GM19025 (cell line): ENCODE data around the gene RER1.

Experiments
- ATAC-seq: cut with Tn5 transposase; IDR thresholded peaks from one replicate; pipeline ENCODE4 v1.9.1; 2021; ENCODE audit warnings: mild to moderate bottlenecking, low read depth, moderate library complexity; ENCODE audit not compliant: unreplicated experiment

RER1 gene, protein sequence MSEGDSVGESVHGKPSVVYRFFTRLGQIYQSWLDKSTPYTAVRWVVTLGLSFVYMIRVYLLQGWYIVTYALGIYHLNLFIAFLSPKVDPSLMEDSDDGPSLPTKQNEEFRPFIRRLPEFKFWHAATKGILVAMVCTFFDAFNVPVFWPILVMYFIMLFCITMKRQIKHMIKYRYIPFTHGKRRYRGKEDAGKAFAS

DNA sequence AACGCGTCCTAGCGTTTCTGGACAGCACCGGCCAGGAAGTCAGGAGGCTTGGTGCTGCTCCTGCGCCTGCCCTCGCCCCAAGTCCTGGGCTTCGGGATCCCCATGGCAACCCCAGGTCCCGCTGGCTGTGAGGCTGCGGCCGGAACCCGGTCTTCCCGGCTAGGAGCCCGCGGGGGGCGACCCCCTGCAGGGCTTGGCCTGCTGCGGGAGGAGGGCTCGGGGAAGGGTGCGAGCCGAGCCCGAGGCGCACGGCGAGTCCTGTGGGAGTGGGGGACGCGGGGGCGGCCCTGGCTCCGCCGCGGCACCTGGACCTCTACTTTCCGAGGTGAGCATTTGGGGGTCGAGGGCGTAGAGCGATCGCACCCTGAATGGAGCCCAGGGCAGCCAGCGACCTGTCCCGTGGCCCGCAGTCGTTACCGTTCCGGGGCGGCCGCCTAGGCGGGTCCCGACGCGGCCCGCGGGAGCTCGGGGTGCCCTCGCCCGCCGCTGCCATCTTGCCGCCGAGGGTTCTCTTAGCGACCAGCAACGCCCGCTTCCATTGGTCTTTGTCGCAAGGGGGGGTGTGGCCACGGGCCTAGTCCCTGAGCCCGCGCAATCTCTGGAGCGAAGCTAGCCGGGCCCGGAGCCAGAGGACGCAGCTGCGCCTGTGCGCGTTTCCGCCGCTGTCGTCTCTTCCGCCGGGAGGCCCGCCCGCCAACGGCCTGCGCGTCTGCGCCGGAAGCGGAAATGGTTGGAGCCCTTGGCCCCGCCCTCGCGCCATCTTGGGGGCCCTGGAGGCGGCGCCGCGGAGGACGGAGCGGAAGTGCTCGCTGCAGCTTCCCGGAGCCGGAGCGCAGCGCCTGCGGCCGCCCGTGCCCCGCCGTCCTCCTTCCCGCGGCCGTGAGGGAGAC, at the start of gene RER1, which contains the start of gene MORN1:
TSS of gene RER1 (plus strand) at position 801 of the 890 bp plus-strand sequence. CDS start 3,950 bp downstream, outside the sequence.
TSS of gene MORN1 (minus strand) at position 514 of the 890 bp plus-strand sequence. CDS start at position 493, 21 bp downstream.
- peak; percentile 83 for ATAC-seq

DNA sequence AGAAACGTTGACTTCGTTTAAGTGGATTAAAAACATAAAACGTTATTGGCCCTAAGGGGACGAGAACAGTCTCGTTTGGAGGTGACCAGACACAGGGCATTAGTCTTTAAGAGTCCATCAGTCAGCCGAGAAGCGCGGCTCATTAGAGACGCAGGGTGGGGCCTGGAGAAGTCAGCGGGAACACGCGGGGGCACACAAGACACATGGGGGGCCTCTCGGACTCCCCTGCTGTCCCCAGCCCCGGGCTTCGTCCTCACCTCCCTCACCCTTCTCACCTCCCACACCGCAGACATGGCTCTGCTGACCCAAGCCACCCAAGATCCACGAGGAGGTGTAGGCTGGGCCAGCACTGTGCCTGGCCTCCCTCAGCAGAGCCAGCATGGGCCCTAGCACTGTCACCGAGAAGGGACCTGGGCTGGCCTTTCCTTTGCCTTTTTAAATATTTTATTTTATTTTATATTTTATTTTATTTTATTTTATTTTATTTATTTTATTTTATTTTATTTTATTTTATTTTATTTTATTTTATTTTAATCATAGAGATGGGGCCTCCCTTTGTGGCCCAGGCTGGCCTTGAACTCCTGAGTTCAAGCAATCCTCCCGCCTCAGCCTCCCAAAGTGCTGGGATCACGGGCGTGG, 49.1 kb upstream of the RER1 start:
- no peak for ATAC-seq

DNA sequence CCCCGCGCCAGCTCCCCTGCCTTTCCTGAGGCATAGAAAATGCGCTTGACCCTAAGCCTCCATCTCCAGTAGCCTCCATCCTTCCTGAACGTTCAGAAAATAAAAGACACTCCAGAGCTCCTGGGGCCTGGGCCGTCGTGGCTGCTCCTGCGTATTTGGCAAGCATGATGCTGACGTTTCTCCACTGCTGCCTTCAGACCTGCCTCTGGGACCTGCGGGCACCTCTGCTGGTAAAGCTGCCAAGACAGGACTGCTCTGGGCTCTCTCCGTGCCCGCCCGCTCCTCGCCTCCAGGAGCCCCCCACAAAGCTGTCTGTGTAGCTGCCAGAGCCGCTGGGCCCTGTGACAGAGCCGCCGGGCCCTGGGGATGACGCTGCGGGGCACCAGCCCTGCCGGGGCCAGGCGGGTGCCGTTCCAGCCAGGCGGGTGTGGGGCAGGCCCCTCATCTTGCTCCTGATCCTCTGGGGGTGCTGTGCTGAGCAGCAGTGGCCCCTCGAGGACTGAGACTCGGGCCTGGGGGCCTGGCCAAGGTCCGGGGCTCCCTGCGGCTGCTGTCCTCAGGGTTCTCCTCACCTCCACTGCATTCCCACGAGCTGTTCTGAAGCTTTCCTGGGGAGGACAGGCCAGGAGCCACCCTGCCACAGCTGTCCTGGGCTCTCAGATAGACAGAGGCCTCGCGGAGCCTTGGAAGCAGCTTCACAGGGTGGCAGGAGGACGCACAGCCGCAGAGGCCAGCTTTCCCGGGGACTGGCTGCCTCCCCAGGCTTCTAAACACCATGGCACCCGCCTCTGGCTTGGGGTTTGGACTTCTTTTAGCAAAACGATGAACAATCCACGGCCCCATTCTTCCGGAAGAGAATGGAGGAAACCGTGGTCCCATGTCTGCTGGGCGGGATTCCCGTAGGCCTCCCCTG, 48.4 kb upstream of the RER1 start:
- ATAC-seq = no peak

DNA sequence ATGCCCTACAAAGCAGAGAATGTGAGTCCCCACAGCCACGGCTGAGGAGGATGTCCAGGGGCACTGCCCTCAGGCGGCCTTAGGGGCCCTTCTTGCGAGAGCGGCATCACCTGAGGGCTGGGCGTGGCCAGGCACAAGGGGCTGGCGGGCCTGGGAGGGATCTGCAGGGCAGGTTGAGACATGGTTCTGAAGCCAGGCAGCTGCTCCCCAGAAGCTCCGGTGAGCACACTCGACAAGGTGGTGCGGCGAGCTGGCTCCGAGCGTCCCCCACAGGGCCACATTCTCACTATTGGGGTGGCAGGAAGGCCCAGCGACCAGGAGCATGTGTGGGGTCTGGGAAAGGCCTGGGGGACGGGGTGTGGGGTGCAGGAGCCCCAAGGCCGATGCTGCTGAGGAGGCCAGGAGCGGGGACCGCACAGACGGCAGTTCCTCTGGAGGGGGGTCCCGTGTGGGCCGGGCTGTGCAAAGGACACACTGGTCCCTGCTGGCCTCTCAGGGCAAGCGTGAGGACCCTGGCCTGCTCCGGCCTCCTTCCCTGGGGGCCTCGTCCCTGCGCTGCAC, 47.4 kb upstream of the RER1 start:
- no peak for ATAC-seq

DNA sequence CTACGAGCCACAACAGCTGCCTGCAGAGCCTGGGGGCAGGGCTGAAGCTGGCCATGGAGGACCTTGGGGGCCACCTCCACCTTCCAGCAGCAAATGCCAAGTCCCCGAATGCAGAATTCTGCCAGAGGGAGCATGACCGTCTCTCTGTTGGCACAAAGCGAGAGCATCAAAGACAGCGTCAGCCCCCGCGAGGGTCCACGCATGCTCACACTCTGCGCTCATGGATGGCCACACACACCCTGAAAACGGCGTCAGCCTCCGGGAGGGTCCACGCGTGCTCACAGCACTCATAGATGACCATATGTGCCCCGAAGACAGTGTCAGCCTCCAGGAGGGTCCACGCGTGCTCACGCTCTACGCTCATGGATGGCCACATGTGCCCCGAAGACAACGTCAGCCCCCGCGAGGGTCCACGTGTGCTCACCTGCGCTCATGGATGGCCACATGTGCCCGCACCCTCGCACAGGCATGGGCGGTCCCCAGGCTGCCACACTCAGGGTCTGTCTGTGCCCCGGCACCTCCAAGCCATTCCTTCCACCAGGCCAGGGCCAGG, 46.8 kb upstream of the RER1 start:
- ATAC-seq = no peak

DNA sequence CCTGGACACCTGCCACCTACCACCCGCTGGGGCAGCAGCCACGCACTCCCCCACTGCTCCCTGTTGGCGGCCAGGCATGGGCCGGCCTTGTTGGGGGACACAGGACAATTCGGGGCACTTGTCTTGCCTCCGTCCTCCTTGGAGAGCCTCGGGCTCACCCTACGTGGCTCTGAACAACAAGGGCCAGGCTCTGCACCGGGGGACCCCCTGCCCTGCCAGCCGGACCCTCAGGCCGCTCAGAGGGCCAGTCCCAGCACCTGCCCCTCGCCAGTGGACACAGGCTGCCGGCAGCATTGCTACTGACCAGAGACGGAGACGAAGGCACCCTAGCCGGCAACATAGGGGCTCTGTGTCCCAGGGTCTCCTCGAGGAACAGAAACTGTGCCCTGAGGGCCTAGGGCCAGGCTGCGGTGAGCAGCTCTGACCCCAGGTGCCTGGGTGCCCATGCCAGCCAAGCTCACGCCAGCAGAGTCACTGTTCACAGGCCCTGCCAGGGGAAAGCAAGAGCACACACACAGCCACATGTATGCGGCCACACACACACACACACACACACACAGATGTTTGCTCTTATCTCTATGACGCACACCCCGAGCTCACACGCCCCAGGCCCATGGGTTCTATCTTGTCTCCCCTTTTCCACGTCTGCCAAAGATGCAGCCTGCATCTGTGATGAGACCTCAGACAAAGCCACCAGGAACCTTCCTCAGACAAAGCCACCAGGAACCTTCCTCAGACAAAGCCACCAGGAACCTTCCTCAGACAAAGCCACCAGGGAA, 46.2 kb upstream of the RER1 start:
- no peak for ATAC-seq

DNA sequence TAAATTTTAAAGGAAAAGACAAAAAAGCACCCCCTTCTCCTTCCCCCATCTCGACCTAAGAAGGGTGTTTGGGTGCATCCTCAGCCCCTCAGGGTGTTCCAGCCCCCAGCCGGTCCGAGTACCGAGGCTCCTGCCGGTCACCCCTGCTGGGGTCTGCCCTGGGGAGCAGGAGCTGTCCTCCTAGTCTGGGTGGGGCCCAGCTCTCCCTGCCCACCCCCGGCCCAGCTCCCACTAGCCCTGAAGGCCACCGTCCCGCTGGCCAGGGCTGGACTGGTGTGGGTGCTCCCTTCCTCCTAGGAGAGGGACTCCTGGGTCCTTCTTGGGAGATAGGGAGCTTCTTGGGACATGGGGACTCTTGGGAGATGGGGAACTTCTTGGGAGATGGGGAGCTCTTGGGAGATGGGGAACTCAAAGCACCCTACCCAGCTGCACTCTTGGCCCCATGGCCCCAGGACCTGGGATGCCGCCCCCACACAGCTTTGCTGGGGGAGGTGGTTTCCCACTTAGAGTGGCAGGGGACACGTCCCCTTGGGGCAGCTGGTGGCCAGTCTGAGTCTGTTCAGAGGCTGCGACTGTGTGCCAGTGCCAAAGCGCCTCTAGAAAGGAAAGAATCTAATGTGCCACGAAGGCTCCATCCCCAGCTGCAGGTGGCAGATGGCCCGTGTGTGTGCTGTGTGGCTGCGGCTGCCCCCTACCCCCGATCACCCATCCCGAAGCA, 44.8 kb upstream of the RER1 start:
- ATAC-seq = no peak

DNA sequence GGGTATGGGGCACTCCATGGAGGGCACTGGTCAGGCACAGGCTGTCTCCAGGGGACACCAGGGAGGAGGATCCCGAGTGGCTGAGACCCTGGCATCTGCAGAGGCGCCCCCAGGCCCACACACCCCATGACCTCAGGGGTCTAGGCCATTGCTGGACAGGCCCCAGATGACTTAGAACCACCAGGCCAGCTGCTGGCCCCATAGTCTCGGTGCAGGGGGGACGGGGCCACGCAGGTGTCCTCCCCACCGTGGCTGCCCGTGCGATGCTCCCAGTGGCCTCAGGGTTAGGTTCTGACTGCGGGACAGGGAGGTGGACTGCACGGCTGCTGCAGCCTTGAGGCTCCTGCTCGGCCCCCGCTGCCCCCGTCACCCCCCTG, 44.2 kb upstream of the RER1 start:
- no peak for ATAC-seq

DNA sequence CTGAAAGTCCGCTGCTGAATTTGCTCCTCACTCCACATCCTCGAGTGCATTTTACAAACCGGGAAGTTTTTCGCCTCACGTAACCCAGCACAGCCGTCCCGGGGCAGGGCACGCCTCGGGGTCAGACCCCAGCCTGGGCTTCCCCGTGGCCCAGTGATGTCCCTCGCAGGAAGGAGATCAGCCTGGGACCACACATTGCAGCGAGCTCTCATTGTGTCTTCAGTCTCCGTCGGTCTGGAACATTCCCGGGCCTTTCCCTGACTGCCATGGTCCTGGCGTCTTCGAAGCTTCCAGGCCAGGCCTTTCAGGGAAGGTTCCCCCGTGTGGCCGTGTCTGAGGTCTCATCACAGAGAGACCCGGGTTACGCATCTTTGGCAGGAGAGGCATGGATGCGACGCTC, 43.7 kb upstream of the RER1 start:
- no peak for ATAC-seq

DNA sequence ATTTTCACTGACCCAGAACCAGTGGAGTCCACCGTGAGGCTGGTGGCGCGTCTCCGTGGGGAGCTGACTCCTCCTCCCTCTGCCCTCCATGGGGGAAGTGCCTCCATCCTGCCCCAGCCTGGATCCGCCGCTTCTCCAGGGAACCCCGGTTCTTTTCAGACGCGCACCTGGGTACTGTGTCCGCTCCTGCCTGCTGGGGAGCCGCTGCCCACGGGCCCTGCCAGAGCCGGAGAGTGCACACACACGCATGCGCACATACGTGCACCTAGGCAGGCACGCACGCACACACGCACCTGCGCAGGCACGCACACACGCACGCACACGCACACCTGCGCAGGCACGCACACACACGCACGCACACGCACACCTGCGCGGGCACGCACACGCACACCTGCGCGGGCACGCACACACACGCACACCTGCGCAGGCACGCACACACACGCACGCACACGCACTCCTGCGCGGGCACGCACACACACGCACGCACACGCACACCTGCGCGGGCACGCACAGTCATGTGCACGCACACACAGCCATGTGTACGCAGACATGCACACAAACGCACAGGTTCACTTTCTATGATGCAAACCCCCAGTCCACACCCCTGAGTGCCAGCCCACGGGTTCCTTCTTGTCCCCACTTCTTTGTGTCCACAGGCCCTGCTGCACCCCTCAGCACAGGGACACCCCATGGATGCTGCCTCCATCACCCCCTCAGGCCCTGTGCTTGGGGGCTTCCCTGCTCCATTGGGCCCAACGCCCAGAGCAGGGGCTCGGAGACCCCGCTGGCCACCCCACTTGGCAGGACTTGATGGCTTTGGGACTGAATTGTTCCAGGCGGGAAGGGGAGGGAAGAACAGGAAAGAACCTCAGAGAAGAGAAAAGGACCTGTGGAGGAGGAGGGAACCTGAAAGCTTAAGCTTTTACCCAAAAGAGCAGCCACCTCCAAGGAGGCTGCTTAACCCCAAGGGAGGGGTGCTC, 43.0 kb upstream of the RER1 start:
- ATAC-seq = no peak

DNA sequence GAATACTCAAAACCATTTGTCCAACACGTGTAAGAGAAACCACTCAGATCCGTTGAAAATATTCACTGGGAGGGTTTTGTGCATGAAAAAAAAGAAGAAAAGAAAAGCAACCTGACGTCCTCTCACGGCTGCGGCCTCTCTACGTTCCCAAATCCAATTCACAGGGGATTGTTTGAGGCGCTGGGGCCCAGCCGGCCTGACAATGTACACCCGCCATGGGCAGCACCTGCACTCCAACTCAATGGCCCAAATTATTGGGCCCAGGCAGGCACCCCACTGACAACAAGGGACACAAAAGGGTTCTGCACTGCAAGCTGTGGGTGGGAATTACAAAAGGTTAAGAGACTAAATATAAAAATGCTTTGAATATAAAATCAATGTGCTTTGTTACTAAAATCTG, 41.8 kb upstream of the RER1 start:
- no peak for ATAC-seq

DNA sequence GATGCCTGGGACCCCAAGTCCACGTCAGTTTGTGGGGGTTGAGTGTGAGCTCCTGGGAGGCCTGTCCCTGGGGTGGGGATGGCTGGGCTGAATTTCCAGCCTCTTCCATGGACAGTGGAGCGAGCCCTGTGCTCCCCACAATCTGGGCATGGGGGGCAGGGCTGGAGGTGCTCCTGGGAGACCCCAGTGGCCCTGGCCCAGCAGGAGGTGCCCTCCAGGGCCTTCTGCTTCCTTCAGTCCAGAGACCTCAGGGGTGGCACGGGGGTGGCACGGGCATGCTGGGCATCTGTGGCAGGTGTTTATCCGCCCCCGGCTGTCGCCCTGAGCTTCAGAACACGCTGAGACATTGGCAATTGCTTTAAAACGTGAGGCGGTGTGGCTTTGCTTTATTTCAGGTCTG, 41.1 kb upstream of the RER1 start:
- no peak for ATAC-seq

DNA sequence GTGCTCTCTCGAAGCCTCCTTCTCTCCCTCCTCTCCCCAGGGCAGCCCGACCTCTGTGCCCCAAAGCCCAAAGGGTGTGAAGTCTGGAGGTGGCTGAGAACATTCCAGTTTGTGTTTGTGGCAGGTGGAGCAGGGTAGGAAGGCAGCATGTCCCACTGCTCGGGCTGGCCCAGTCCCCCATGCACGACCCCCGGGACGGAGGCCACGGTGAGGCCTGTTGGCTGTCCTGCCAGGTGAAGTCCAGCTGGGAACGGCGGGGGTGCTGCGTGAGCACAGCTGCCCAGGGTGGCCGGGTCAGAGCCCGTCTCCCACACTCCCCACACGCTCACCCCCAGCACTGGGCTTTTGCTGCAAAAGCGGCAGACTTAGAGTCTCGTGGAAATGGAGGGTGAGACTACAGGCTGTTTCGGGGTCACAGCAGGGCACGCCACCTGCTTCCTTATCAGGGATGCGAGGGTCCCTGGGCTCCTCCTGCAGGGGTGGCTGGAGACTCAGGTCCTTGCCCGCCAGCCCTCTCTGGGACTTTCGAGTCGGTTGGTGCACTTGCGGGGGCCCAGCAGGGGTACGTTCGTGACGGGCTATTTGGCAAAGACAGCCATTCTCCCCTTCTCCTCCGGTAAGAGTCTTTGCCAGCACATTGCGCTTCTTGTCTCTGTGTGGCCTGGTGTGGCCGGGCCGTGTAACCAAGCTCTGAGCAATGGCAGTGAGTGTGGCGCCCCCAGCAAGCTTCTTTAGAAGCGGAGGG, 40.6 kb upstream of the RER1 start:
- no peak for ATAC-seq

DNA sequence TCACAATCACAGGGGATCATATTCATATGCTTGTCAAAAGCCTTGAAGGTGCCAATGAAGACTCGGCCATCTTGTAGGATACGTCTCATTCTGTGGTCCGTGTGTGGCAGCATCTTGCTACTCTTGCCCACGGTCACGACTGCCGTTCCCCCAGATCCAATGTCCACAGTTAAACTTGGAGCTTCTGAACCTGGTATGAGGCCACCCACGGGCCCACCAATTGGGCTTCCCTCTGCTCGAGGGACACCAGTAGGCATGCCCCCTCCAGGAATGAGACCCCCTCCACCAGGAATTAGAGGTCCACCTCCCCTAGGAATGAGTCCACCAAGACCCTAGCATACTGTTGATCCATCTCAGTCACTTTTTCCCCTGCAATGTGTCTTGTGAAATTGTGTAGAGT, 39.9 kb upstream of the RER1 start:
- ATAC-seq = no peak

DNA sequence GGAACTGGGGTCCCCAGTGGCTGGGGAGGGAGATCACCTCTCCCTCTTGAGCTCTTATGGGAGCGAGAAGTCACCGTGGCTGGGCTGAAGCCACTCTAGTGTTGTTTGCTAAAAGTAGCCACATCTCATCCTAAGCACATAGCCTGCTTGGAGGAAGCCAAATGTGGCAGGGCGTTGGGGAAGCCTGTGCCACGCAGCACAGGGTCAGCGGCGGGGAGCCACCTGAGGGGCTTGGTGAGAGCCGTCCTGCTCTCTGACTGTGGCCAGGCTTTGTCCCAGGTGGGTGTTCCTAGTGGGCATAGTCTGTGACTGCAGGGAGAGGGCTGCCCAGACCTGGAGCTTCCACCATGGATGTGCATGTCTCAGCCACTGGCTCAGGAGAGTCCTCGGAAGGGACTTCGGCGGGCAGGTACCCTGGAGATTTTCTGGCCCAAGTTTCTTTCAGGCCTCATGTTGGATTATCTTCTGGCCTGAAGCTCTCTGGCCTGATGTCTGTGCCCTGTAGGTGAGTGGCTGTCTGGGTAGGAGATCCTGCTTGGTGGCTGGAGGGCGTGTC, 39.2 kb upstream of the RER1 start:
- ATAC-seq = no peak

DNA sequence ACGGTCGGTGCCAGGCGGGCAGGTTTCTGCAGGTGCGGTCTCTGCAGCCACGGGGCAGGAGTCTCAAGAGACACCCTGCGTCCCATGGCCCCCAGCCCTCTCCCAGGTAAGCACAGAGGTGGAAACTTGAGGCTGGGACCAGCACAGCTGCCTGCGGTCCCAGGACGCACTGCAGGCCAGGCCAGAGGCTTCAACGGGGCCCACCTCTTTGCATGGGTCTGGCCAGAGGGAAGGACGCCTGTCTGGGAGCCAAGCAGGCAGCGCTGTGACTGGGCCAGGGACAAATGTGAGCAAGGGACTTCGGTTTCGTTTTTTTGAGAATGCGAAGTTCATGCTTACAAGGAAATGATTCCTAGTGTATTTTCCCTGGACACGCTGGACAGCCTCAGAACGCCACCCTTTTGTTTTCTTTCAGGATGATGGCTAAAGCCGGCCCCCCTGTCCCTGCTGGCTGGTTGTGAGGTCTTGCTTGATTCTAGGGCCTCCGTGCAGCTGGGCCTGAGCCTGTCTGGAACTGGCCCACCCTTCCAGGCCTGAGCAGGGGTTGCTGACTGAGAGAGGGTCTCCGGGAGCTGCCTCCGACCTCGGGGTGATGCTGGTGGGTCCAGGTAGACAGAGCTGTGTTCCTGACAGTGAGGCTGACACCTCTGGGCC, 38.6 kb upstream of the RER1 start:
- no peak for ATAC-seq
